ENCODE results near the gene PAF1. TPM values are rescaled to one million over a fixed set of nuclear protein-coding genes. Genes with fewer than 3 reads are reported as not detected.
A peak's percentile ranks its signal among the peaks of the same experiment; 100 is the strongest.

Gene PAF1
- total and polyA plus RNA-seq, 2 of the 13 experiments (the other 11 are each of a cell fraction or from before 2014, with no cell fraction given), result 30.2 to 31.1 TPM

- TF ChIP-seq KMT2B (CRISPR knock-in tag; IDR thresholded peaks at IDR 0.05) (no peak), KAT8 (CRISPR knock-in tag; IDR thresholded peaks at IDR 0.05) (0 out of 2 replicates have a peak, but pooled peaks have one; percentile 26), ZNF816 (CRISPR knock-in tag; IDR thresholded peaks at IDR 0.05; ENCODE audit: borderline replicate concordance) (peak; percentile 47; the same call in 1 of the 2 replicates), GABPA (IDR thresholded peaks at IDR 0.05; ENCODE audit: low read depth, low read length) (no peak), GABPA (CRISPR knock-in tag; IDR thresholded peaks at IDR 0.05; ENCODE audit: low read depth) (peak; percentile 32), FOXJ3 (CRISPR knock-in tag; IDR thresholded peaks at IDR 0.05; ENCODE audit: borderline replicate concordance) (no peak), HNRNPLL (IDR thresholded peaks at IDR 0.05; ENCODE audit: low read depth, low read length, poor library complexity, severe bottlenecking) (no peak), PRMT3 (CRISPR knock-in tag; IDR thresholded peaks at IDR 0.05; ENCODE audit: borderline replicate concordance, low read depth) (no peak), ZNF253 (CRISPR knock-in tag; IDR thresholded peaks at IDR 0.05; ENCODE audit: borderline replicate concordance) (no peak), KLF16 (CRISPR knock-in tag; IDR thresholded peaks at IDR 0.05) (0 out of 4 replicates have a peak, but pooled peaks of 1 of the 2 experiments have one; percentile 21), YY1 (IDR thresholded peaks at IDR 0.05; ENCODE audit: insufficient read depth, insufficient replicate concordance, low read depth, low read length) (peak; percentile 53), FOXO1 (CRISPR knock-in tag; IDR thresholded peaks at IDR 0.05) (no peak), HOXD1 (CRISPR knock-in tag; IDR thresholded peaks at IDR 0.05) (no peak), ELF3 (CRISPR knock-in tag; IDR thresholded peaks at IDR 0.05) (peak; percentile 51; the same call in 1 of the 2 replicates), PHB2 (IDR thresholded peaks at IDR 0.05; ENCODE audit: partially characterized antibody) (no peak), ZNF121 (CRISPR knock-in tag; IDR thresholded peaks at IDR 0.05) (no peak), ZZZ3 (CRISPR knock-in tag; IDR thresholded peaks at IDR 0.05; ENCODE audit: borderline replicate concordance) (no peak), NR2F1 (CRISPR knock-in tag; IDR thresholded peaks at IDR 0.05) (peak; percentile 65 to 67; a peak in 3 of 4 replicates), JUND (CRISPR knock-in tag; IDR thresholded peaks at IDR 0.05) (0 out of 2 replicates have a peak, but pooled peaks have one; percentile 7), THRA (CRISPR knock-in tag; IDR thresholded peaks at IDR 0.05; ENCODE audit: borderline replicate concordance) (peak; percentile 21; the same call in 1 of the 2 replicates), POLR2AphosphoS5 (IDR thresholded peaks at IDR 0.05; ENCODE audit: low read depth, low read length) (peak; percentile 74), KAT7 (CRISPR knock-in tag; IDR thresholded peaks at IDR 0.05; ENCODE audit: borderline replicate concordance) (0 out of 2 replicates have a peak, but pooled peaks have one; percentile 10), MTA1 (CRISPR knock-in tag; IDR thresholded peaks at IDR 0.05; ENCODE audit: borderline replicate concordance) (peak; percentile 64; the same call in 1 of the 2 replicates)
- TF ChIP-seq, protein P1, sequence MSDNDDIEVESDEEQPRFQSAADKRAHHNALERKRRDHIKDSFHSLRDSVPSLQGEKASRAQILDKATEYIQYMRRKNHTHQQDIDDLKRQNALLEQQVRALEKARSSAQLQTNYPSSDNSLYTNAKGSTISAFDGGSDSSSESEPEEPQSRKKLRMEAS (IDR thresholded peaks at IDR 0.05), result peak; percentile 41; the same call in 1 of the 2 replicates
- TF ChIP-seq, protein P2, sequence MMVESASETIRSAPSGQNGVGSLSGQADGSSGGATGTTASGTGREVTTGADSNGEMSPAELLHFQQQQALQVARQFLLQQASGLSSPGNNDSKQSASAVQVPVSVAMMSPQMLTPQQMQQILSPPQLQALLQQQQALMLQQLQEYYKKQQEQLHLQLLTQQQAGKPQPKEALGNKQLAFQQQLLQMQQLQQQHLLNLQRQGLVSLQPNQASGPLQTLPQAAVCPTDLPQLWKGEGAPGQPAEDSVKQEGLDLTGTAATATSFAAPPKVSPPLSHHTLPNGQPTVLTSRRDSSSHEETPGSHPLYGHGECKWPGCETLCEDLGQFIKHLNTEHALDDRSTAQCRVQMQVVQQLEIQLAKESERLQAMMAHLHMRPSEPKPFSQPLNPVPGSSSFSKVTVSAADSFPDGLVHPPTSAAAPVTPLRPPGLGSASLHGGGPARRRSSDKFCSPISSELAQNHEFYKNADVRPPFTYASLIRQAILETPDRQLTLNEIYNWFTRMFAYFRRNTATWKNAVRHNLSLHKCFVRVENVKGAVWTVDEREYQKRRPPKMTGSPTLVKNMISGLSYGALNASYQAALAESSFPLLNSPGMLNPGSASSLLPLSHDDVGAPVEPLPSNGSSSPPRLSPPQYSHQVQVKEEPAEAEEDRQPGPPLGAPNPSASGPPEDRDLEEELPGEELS (CRISPR knock-in tag; IDR thresholded peaks at IDR 0.05), result peak; percentile 68
These were observed 20.4 kb upstream of the PAF1 start (continued) for GRCh38 chr19:39411081-39411831.

All from HepG2 (cell line).